HEK293 (cell line): ENCODE results near the gene STUB1.
A peak's percentile ranks its signal among the peaks of the same experiment; 100 is the strongest.

Source experiments
- IKZF3 ChIP-seq: fragments of 450-650 bp; IDR thresholded peaks from 2 replicates; pipeline ENCODE4 v1.5.0; 2018; ENCODE audit warnings: missing biosample characterization, mild to moderate bottlenecking, missing genetic modification characterization, moderate library complexity
- PRDM2 ChIP-seq: fragments of 450-650 bp; formaldehyde crosslinking; IDR thresholded peaks from 2 replicates; pipeline ENCODE4 v1.5.1; 2016; ENCODE audit warnings: missing biosample characterization, missing genetic modification characterization, borderline replicate concordance
- SCRT1 ChIP-seq: fragments of 450-650 bp; formaldehyde crosslinking; IDR thresholded peaks from 2 replicates; pipeline ENCODE4 v1.5.1; 2016; ENCODE audit warnings: missing biosample characterization, missing genetic modification characterization, borderline replicate concordance
- SETDB1 ChIP-seq: IDR thresholded peaks from one replicate; pipeline ENCODE4 v1.6.1; 2017; ENCODE audit warnings: mild to moderate bottlenecking, low read length, moderate library complexity, mixed read lengths; ENCODE audit not compliant: insufficient read length
- ZNF23 ChIP-seq: fragments of 450-650 bp; formaldehyde crosslinking; IDR thresholded peaks from 2 replicates; pipeline ENCODE4 v1.5.1; 2016; ENCODE audit warnings: missing biosample characterization, missing genetic modification characterization, borderline replicate concordance
- ZNF248 ChIP-seq: fragments of 450-650 bp; formaldehyde crosslinking; IDR thresholded peaks from 2 replicates; pipeline ENCODE4 v1.5.1; 2017; ENCODE audit warnings: missing biosample characterization, missing genetic modification characterization
- ZNF37A ChIP-seq: fragments of 450-650 bp; IDR thresholded peaks from 2 replicates; pipeline ENCODE4 v1.5.1; 2018; ENCODE audit warnings: missing biosample characterization, missing genetic modification characterization
- ZNF585B ChIP-seq: fragments of 450-650 bp; formaldehyde crosslinking; IDR thresholded peaks from 2 replicates; pipeline ENCODE4 v1.5.1; 2016; ENCODE audit warnings: missing biosample characterization, missing genetic modification characterization
- ZNF600 ChIP-seq: fragments of 450-650 bp; formaldehyde crosslinking; IDR thresholded peaks from 2 replicates; pipeline ENCODE4 v1.5.1; 2016; ENCODE audit warnings: missing biosample characterization, missing genetic modification characterization
- ZNF776 ChIP-seq: fragments of 450-650 bp; formaldehyde crosslinking; IDR thresholded peaks from 2 replicates; pipeline ENCODE4 v1.5.0; 2017; ENCODE audit warnings: missing biosample characterization, missing genetic modification characterization, borderline replicate concordance
- ZSCAN23 ChIP-seq: fragments of 450-650 bp; formaldehyde crosslinking; IDR thresholded peaks from 2 replicates; pipeline ENCODE4 v1.5.1; 2016; ENCODE audit warnings: missing biosample characterization, missing genetic modification characterization
- ZSCAN4 ChIP-seq: fragments of 450-650 bp; formaldehyde crosslinking; IDR thresholded peaks from 2 replicates; pipeline ENCODE4 v1.5.1; 2017; ENCODE audit warnings: missing biosample characterization, missing genetic modification characterization
- TF ChIP-seq, protein P1 (sequence below): fragments of 450-650 bp; formaldehyde crosslinking; IDR thresholded peaks from 2 replicates; pipeline ENCODE4 v1.5.1; 2016; ENCODE audit warnings: missing biosample characterization, missing genetic modification characterization
- TF ChIP-seq, protein P2 (sequence below): fragments of 450-650 bp; formaldehyde crosslinking; IDR thresholded peaks from 2 replicates; pipeline ENCODE4 v1.5.1; 2016; ENCODE audit warnings: missing biosample characterization, missing genetic modification characterization
- TF ChIP-seq, protein P3 (sequence below): fragments of 450-650 bp; formaldehyde crosslinking; IDR thresholded peaks from 2 replicates; pipeline ENCODE4 v1.5.1; 2017; ENCODE audit warnings: missing biosample characterization, missing genetic modification characterization
- TF ChIP-seq, protein P4 (sequence below): fragments of 450-650 bp; formaldehyde crosslinking; IDR thresholded peaks from 2 replicates; pipeline ENCODE4 v1.5.1; 2016; ENCODE audit warnings: missing biosample characterization, missing genetic modification characterization
- TF ChIP-seq, protein P5 (sequence below): fragments of 450-650 bp; IDR thresholded peaks from 2 replicates; pipeline ENCODE4 v1.5.1; 2018; ENCODE audit warnings: missing biosample characterization, missing genetic modification characterization

The STUB1 gene

DNA sequence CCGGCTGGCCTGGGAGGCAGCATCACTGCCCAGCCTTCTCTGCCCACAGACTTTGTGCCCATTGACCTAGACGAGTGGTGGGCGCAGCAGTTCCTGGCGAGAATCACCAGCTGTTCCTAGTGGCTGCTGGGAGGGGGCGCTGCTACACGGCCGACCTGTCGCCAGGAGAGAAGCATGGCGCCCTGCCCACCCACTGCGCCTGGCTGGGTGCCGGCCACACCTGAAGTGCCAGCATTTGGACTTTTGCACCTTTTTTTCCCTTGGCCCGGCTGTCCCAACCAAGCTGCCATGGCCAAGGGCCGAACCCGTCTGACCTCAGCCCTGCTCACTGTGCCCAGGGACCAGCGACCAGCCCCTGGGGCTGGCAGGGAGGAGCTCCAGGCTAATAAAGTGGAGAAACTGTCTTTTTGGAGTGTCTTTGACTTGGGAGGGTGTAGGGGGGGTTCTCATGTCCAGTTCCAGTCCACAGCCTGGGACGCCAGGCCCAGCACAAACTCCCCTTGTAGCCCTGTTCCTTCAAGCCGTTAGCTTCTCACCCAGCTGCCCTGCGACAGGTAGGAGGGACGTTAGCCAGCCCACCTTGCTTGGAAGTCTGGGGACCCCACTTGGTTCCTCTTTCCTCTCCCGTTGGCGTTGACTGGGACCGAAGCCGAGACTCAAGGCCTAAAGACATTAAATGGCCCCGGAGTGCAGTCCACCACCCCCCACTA lies 32.0 kb upstream of the STUB1 start (continued):
- TF ChIP-seq ZSCAN4 (tag by site-specific recombination) (no peak), ZNF776 (no peak), ZNF248 (no peak), SCRT1 (tag by site-specific recombination) (peak; percentile 25; the same call in 1 of the 2 replicates), PRDM2 (no peak), ZNF37A (tag by site-specific recombination) (no peak), ZNF600 (no peak), ZNF23 (no peak), ZNF585B (no peak), SETDB1 (no peak), IKZF3 (tag by site-specific recombination) (peak; percentile 30; the same call in 1 of the 2 replicates), ZSCAN23 (tag by site-specific recombination) (no peak)
- TF ChIP-seq, protein P1, sequence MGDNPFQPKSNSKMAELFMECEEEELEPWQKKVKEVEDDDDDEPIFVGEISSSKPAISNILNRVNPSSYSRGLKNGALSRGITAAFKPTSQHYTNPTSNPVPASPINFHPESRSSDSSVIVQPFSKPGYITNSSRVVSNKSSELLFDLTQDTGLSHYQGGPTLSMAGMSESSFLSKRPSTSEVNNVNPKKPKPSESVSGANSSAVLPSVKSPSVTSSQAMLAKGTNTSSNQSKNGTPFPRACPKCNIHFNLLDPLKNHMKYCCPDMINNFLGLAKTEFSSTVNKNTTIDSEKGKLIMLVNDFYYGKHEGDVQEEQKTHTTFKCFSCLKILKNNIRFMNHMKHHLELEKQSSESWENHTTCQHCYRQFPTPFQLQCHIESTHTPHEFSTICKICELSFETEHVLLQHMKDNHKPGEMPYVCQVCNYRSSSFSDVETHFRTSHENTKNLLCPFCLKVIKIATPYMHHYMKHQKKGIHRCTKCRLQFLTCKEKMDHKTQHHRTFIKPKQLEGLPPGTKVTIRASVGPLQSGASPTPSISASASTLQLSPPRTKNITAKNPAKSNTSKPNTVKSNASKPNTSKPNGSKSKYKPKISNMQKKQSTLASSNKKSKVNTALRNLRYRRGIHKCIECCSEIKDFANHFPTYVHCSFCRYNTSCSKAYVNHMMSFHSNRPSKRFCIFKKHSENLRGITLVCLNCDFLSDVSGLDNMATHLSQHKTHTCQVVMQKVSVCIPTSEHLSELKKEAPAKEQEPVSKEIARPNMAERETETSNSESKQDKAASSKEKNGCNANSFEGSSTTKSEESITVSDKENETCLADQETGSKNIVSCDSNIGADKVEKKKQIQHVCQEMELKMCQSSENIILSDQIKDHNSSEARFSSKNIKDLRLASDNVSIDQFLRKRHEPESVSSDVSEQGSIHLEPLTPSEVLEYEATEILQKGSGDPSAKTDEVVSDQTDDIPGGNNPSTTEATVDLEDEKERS (tag by site-specific recombination), result no peak
- TF ChIP-seq, protein P2, sequence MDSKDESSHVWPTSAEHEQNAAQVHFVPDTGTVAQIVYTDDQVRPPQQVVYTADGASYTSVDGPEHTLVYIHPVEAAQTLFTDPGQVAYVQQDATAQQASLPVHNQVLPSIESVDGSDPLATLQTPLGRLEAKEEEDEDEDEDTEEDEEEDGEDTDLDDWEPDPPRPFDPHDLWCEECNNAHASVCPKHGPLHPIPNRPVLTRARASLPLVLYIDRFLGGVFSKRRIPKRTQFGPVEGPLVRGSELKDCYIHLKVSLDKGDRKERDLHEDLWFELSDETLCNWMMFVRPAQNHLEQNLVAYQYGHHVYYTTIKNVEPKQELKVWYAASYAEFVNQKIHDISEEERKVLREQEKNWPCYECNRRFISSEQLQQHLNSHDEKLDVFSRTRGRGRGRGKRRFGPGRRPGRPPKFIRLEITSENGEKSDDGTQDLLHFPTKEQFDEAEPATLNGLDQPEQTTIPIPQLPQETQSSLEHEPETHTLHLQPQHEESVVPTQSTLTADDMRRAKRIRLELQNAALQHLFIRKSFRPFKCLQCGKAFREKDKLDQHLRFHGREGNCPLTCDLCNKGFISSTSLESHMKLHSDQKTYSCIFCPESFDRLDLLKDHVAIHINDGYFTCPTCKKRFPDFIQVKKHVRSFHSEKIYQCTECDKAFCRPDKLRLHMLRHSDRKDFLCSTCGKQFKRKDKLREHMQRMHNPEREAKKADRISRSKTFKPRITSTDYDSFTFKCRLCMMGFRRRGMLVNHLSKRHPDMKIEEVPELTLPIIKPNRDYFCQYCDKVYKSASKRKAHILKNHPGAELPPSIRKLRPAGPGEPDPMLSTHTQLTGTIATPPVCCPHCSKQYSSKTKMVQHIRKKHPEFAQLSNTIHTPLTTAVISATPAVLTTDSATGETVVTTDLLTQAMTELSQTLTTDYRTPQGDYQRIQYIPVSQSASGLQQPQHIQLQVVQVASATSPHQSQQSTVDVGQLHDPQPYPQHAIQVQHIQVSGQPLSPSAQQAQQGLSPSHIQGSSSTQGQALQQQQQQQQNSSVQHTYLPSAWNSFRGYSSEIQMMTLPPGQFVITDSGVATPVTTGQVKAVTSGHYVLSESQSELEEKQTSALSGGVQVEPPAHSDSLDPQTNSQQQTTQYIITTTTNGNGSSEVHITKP (tag by site-specific recombination), result no peak
- TF ChIP-seq, protein P3, sequence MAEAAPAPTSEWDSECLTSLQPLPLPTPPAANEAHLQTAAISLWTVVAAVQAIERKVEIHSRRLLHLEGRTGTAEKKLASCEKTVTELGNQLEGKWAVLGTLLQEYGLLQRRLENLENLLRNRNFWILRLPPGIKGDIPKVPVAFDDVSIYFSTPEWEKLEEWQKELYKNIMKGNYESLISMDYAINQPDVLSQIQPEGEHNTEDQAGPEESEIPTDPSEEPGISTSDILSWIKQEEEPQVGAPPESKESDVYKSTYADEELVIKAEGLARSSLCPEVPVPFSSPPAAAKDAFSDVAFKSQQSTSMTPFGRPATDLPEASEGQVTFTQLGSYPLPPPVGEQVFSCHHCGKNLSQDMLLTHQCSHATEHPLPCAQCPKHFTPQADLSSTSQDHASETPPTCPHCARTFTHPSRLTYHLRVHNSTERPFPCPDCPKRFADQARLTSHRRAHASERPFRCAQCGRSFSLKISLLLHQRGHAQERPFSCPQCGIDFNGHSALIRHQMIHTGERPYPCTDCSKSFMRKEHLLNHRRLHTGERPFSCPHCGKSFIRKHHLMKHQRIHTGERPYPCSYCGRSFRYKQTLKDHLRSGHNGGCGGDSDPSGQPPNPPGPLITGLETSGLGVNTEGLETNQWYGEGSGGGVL (tag by site-specific recombination), result no peak
- TF ChIP-seq, protein P4, sequence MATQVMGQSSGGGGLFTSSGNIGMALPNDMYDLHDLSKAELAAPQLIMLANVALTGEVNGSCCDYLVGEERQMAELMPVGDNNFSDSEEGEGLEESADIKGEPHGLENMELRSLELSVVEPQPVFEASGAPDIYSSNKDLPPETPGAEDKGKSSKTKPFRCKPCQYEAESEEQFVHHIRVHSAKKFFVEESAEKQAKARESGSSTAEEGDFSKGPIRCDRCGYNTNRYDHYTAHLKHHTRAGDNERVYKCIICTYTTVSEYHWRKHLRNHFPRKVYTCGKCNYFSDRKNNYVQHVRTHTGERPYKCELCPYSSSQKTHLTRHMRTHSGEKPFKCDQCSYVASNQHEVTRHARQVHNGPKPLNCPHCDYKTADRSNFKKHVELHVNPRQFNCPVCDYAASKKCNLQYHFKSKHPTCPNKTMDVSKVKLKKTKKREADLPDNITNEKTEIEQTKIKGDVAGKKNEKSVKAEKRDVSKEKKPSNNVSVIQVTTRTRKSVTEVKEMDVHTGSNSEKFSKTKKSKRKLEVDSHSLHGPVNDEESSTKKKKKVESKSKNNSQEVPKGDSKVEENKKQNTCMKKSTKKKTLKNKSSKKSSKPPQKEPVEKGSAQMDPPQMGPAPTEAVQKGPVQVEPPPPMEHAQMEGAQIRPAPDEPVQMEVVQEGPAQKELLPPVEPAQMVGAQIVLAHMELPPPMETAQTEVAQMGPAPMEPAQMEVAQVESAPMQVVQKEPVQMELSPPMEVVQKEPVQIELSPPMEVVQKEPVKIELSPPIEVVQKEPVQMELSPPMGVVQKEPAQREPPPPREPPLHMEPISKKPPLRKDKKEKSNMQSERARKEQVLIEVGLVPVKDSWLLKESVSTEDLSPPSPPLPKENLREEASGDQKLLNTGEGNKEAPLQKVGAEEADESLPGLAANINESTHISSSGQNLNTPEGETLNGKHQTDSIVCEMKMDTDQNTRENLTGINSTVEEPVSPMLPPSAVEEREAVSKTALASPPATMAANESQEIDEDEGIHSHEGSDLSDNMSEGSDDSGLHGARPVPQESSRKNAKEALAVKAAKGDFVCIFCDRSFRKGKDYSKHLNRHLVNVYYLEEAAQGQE (tag by site-specific recombination), result no peak
- TF ChIP-seq, protein P5, sequence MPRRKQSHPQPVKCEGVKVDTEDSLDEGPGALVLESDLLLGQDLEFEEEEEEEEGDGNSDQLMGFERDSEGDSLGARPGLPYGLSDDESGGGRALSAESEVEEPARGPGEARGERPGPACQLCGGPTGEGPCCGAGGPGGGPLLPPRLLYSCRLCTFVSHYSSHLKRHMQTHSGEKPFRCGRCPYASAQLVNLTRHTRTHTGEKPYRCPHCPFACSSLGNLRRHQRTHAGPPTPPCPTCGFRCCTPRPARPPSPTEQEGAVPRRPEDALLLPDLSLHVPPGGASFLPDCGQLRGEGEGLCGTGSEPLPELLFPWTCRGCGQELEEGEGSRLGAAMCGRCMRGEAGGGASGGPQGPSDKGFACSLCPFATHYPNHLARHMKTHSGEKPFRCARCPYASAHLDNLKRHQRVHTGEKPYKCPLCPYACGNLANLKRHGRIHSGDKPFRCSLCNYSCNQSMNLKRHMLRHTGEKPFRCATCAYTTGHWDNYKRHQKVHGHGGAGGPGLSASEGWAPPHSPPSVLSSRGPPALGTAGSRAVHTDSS (tag by site-specific recombination), result no peak
